Thoracic aorta (tissue), 2 donors: ENCODE data around the gene ERBB4. TPM values are rescaled to one million over a fixed set of nuclear protein-coding genes. Genes with fewer than 3 reads are reported as not detected.

Experiments used
- ATAC-seq: fragments of 150-250 bp; one replicate; pipeline ENCODE4 v1.8.0; 2017; ENCODE audit warnings: low read depth; ENCODE audit not compliant: insufficient number of reproducible peaks, low FRiP score
- DNase-seq: peaks from one replicate; pipeline ENCODE4 v3.0.0-alpha.2; 2020; ENCODE audit warnings: low spot score
- H3K27ac ChIP-seq, 2 donors: fragments of 200-600 bp; sonication (generic); 1 replicate in 1 of 2; 2 replicates in 1 of 2; pipeline ENCODE4 v1.5.1; 2016; ENCODE audit warnings: mild to moderate bottlenecking in 2 of 2, moderate library complexity in 2 of 2
- H3K27me3 ChIP-seq: fragments of 200-600 bp; sonication (generic); replicated peaks from 2 replicates; pipeline ENCODE4 v1.6.0; 2016; ENCODE audit warnings: mild to moderate bottlenecking; ENCODE audit not compliant: insufficient read depth
- H3K36me3 ChIP-seq: fragments of 200-600 bp; sonication (generic); one replicate; pipeline ENCODE4 v1.5.1; 2016
- H3K4me1 ChIP-seq, 2 donors: fragments of 200-600 bp; sonication (generic); 1 replicate in 1 of 2; 2 replicates in 1 of 2; pipeline versions ENCODE4 v1.5.1 to v1.6.0; 2016; ENCODE audit warnings: low read depth in 2 of 2, mild to moderate bottlenecking in 1 of 2; ENCODE audit not compliant: control insufficient read depth in 1 of 2
- H3K4me3 ChIP-seq: fragments of 200-600 bp; sonication (generic); 2 replicates; pipeline ENCODE4 v1.5.1; 2016; ENCODE audit warnings: mild to moderate bottlenecking
- H3K9me3 ChIP-seq: fragments of 200-600 bp; sonication (generic); 2 replicates; pipeline ENCODE4 v1.5.1; 2016
- CTCF ChIP-seq: fragments of 200-600 bp; sonication (generic); IDR thresholded peaks from one replicate; pipeline ENCODE4 v1.5.1; 2019; ENCODE audit warnings: antibody characterized with exemption
- total RNA-seq, 2 donors: library from RNA; depleted of rRNA; stranded (reverse); fragments of >200 nt; gene quantifications; one replicate each; pipeline versions ENCODE4 v1.1.0 to v1.2.3, GENCODE V29; 2016

The ERBB4 gene
- total RNA-seq, 2 donors from 2014 or later, result 15.7 to 29.3 TPM

GRCh38 chr2:212265777-212266176 lies 272.8 kb downstream of the ERBB4 start:
- Histone ChIP-seq H3K9me3 (no peaks in the 10 kb centered on the region), H3K36me3 (no peaks in the 10 kb centered on the region), H3K4me3 (peak overlapping the region; percentile 17), H3K4me1 (peaks cover 7 to 14% of the 10 kb centered on the region in 2 donors), H3K27me3 (no peaks in the 10 kb centered on the region), H3K27ac (no peak overlapping the region)
- no peak for DNase-seq
- TF ChIP-seq CTCF, result no peak
- no peak for ATAC-seq

GRCh38 chr2:212264187-212264586 lies 274.4 kb downstream of the ERBB4 start:
- TF ChIP-seq CTCF, result no peak
- Histone ChIP-seq H3K27ac (no peak overlapping the region), H3K4me3 (no peak overlapping the region), H3K36me3 (no peaks in the 10 kb centered on the region), H3K27me3 (no peaks in the 10 kb centered on the region), H3K4me1 (peaks cover 7% of the 10 kb centered on the region in 2 donors), H3K9me3 (no peaks in the 10 kb centered on the region)
- DNase-seq (no peak), ATAC-seq (no peak)

GRCh38 chr2:212259226-212259625 lies 279.4 kb downstream of the ERBB4 start:
- TF ChIP-seq CTCF, result no peak
- ATAC-seq, result no peak
- H3K4me3 ChIP-seq, result no peak overlapping the region
- no peaks in the 10 kb centered on the region for H3K4me1 ChIP-seq
- H3K9me3 ChIP-seq, result no peaks in the 10 kb centered on the region
- no peak overlapping the region for H3K27ac ChIP-seq
- no peak for DNase-seq
- no peaks in the 10 kb centered on the region for H3K27me3 ChIP-seq
- H3K36me3 ChIP-seq, result no peaks in the 10 kb centered on the region

GRCh38 chr2:212254339-212254738 lies 284.3 kb downstream of the ERBB4 start:
- ATAC-seq, result no peak
- no peak for DNase-seq
- H3K36me3 ChIP-seq, result no peaks in the 10 kb centered on the region
- no peak overlapping the region for H3K4me3 ChIP-seq
- H3K27ac ChIP-seq, result no peak overlapping the region
- H3K4me1 ChIP-seq, result peaks cover 0 to 6% of the 10 kb centered on the region in 2 donors
- TF ChIP-seq CTCF, result no peak
- H3K27me3 ChIP-seq, result no peaks in the 10 kb centered on the region
- H3K9me3 ChIP-seq, result no peaks in the 10 kb centered on the region

- Histone ChIP-seq H3K27ac (no peak overlapping the region), H3K9me3 (no peaks in the 10 kb centered on the region), H3K4me3 (no peak overlapping the region), H3K27me3 (no peaks in the 10 kb centered on the region), H3K36me3 (no peaks in the 10 kb centered on the region), H3K4me1 (peaks cover 0 to 6% of the 10 kb centered on the region in 2 donors)
- no peak for ATAC-seq
- no peak for TF ChIP-seq CTCF
- no peak for DNase-seq
These were observed 289.2 kb downstream of the ERBB4 start for GRCh38 chr2:212249451-212249850.
